Measurements from ENCODE around the gene PRXL2C.

DNA sequence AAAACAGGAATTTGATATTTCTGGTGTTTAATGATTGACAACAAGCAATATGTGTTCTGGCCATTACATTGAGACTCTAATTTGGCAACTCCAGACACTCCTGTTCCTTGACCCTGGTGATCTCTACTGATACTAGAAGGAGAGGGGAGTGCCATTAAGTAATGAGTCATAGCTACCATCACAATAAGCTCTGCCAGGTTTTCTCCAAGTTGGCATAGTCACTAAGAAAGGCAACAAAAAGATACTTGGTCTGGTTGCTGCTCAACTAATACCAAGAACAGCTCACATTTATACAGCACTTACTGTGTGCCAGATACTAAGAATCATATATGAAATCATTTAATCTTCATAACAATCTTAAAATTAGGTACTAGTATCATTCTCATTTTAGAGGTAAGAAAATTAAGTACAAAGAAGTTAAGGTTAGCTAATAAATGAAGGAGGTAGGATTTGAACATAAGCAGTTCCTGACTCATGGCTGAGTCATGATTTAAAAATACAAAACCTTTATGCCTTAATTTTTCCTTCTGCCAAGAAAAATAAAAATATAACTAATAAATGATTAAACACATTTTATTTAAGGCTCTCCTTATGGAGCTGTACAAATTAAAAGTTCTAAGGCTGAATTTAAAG is 19.9 kb upstream of the PRXL2C start:
- TF ChIP-seq CEBPB (IDR thresholded peaks at IDR 0.05): no peak
- TF ChIP-seq TAF1 (IDR thresholded peaks at IDR 0.05; ENCODE audit: low read depth): no peak
- TF ChIP-seq, protein P1, sequence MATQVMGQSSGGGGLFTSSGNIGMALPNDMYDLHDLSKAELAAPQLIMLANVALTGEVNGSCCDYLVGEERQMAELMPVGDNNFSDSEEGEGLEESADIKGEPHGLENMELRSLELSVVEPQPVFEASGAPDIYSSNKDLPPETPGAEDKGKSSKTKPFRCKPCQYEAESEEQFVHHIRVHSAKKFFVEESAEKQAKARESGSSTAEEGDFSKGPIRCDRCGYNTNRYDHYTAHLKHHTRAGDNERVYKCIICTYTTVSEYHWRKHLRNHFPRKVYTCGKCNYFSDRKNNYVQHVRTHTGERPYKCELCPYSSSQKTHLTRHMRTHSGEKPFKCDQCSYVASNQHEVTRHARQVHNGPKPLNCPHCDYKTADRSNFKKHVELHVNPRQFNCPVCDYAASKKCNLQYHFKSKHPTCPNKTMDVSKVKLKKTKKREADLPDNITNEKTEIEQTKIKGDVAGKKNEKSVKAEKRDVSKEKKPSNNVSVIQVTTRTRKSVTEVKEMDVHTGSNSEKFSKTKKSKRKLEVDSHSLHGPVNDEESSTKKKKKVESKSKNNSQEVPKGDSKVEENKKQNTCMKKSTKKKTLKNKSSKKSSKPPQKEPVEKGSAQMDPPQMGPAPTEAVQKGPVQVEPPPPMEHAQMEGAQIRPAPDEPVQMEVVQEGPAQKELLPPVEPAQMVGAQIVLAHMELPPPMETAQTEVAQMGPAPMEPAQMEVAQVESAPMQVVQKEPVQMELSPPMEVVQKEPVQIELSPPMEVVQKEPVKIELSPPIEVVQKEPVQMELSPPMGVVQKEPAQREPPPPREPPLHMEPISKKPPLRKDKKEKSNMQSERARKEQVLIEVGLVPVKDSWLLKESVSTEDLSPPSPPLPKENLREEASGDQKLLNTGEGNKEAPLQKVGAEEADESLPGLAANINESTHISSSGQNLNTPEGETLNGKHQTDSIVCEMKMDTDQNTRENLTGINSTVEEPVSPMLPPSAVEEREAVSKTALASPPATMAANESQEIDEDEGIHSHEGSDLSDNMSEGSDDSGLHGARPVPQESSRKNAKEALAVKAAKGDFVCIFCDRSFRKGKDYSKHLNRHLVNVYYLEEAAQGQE (IDR thresholded peaks at IDR 0.05; ENCODE audit: low read depth): no peak
- no peak for TF ChIP-seq RAD21 (IDR thresholded peaks at IDR 0.05; ENCODE audit: low read depth)
- TF ChIP-seq YY1 (IDR thresholded peaks at IDR 0.05; ENCODE audit: low read depth): no peak
- no peak for TF ChIP-seq TCF12 (IDR thresholded peaks at IDR 0.05; ENCODE audit: low read depth)
- TF ChIP-seq, protein P2, sequence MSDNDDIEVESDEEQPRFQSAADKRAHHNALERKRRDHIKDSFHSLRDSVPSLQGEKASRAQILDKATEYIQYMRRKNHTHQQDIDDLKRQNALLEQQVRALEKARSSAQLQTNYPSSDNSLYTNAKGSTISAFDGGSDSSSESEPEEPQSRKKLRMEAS (IDR thresholded peaks at IDR 0.05): no peak
- no peak for TF ChIP-seq EP300 (IDR thresholded peaks at IDR 0.05; ENCODE audit: borderline replicate concordance)

Measured in Ishikawa (cell line).